NCI-H128 (cell line): Measurements from ENCODE around the gene SPIN1.
A peak's percentile ranks its signal among the peaks of the same experiment; 100 is the strongest.
"Not testable (repeated sequence)": the region's sequence is repeated elsewhere in the genome, so short reads cannot be mapped to it uniquely, and the experiment has no call there.

Experiments
- DNase-seq: peaks from one replicate; lab custom pipeline; 2025; ENCODE audit not compliant: unreplicated experiment; lab: John Stamatoyannopoulos, UW

SPIN1 gene

DNA sequence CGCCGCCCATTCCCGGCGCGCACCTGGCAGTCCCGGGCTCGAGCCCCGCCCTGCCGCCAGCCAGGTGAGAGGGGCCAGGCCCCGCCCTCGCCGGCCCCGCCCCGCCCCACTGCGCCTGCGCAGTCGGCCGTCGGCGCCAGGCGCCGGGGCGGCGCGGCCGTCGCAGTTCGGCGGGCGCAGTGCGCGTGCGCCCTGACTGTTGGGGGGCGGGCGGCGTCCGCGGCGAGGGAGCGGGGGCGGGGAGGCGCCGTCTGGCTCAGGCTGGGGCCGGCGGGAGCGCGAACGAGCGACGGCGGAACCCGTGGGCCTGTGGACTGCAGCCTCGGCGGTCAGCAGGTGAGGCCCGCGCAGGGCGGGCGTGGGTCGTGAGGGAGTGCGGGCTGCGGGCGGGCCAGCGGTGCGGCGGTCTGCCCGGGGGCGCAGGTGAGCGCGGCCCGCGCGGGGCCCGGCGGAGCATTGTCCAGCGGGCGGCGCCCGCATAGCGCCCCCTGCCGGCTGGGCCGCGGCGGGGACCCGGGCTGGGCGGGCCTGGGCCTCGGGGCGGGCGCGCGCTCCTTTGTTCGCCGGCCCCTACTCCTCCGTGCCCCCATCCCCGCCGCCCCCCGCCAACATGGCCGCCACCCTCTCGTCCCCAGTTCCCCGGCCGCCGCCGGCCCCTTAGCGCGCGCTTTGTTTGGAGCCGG is at the start of gene SPIN1:
Gene SPIN1 (plus strand): TSS at position 242 of the 683 bp plus-strand sequence. CDS start 38,096 bp downstream, outside the sequence.
- DNase-seq: peak; percentile 69

DNA sequence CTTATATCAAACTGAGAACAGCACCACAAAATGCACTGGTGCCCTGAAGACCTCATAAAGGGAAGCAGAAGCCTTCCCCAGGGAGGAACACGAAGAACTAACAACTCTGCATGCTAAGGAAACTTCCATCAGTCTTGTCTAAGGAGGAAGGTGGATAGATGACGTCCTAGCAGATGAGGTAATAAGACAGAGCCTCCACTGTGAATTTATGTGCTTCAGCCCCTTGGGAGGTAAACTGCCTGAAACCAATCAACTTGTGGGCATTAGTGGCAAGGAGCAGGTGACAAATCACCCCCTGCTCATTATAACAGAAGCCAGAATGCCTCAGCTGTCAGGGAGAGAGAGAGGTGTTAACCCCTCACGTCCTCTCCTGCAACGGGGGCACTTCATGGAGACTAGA is 48.9 kb upstream of the SPIN1 start:
- no peak for DNase-seq

DNA sequence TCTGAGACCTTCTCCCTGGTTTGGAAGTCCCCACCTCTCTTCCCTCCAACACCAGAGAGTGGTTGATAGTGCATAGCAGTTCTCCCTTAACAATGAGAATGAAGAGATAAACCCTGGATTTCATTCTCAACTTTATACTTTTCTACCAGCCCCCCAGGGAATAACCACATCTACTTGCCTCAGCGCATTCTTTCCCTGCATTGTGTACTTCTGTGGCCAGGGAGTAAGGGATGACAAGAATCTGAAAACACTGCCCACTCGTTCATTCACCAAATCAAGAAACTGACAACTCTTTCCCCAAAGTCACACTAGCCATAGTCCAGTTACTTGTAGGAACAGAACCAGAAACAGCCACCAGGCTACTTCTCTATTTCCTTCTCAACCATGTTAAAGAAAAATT is 46.0 kb upstream of the SPIN1 start:
- no peak for DNase-seq

GRCh38 chr9:88344013-88344412 is 44.2 kb upstream of the SPIN1 start:
- no peak for DNase-seq

DNA sequence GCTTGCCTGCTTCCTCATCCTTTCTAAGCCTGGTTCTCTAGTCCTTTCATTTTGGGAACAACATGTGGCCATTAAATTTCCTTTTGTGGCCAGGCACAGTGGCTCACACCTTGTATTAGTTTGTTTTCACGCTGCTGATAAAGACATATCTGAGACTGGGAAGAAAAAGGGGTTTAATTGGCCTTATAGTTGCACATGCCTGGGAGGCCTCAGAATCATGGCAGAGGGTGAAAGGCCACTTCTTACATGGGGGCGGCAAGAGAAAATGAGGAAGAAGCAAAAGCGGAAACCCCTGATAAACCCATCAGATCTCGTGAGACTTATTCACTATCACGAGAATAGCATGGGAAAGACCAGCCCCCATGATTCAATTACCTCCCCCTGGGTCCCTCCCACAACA is 37.9 kb upstream of the SPIN1 start:
- not testable (repeated sequence) for DNase-seq

DNA sequence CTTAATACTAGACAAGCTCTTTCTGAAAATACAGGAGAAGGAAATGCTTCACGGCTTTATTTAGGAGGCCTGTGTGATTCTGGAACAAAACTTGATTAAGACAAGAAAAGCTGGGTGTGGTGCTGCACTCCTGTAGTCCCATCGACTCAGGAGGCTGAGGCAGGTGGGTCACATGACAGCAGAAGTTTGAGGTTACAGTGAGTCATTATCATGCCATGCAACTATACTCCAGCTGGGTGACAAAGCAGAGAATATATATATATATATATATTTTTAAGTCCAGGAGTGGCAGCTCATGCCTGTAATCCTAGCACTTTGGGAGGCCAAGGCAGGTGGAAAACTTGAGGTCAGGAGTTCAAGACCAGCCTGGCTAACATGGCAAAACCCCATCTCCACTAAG is 33.1 kb upstream of the SPIN1 start:
- DNase-seq: no peak

DNA sequence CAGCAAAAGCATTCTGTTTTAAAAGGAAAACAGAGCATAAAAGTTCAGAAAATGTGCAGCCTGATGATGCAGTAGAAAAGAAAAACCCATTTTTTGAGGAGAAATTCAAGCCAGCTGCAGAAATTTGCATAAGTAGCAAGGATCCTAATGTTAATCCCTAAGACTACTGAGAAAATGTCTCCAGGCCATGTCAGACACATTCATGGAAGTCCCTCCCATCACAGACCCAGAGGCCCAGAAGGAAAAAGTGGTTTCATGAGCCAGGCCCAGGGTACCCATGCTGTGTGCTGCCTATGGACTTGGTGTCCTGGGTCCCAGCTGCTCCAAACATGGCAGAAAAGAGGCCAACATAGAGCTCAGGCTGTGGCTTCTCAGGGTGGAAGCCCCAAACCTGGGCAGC is 31.0 kb upstream of the SPIN1 start:
- not testable (repeated sequence) for DNase-seq

DNA sequence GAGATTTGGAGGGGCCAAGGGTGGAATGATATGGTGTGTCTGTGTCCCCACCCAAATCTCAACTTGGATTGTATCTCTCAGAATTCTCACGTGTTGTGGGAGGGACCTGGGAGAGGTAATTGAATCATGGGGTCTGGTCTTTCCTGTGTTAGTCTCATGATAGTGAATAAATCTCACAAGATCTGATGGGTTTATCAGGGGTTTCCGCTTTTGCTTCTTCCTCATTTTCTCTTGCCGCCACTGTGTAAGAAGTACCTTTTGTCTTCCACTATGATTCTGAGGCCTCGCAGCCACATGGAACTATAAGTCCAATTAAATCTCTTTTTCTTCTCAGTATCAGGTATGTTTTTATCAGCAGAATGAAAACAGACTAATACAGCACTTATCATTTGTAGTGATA is 29.5 kb upstream of the SPIN1 start:
- no peak for DNase-seq

DNA sequence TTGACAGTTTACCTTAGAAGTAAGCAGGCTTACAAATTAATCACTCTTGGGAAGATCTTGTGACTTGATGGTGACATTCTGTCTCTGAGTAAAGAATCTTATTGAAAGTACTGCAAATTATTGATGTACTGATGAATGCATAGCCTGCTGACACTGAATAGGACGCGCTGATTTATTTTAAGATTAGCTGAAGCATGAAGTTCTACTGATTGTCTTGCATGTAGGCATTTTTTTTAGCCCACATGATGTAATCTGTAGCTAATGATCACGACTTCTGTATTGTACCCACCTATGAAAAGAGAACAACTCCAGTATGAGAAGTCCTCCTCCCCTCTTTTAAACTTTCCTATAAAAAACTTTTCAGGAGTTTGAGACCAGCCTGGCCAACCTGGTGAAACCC is 28.3 kb upstream of the SPIN1 start:
- no peak for DNase-seq

DNA sequence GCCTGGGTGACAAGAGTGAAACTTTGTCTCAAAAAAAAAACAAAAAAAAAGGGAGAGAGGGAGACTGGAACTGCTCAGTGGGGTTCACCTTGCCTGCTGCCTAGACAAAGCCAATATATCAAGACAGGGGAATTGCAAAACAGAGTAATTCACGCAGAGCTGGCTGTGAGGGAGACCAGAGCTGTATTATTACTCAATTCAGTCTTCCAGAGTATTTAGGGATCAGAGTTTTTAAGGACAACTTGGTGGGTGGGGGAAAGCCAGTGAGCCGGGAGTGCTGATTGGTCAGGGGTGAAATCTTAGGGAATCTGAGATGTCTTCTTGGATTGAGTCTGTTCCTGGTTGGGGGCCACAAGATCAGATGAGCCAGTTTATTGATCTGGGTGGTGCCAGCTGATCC is 25.6 kb upstream of the SPIN1 start:
- DNase-seq: no peak

- DNase-seq: no peak
Measured at GRCh38 chr9:88363661-88364060, 24.6 kb upstream of the SPIN1 start.

- no peak for DNase-seq
Measured at GRCh38 chr9:88364706-88365105, 23.5 kb upstream of the SPIN1 start.

DNA sequence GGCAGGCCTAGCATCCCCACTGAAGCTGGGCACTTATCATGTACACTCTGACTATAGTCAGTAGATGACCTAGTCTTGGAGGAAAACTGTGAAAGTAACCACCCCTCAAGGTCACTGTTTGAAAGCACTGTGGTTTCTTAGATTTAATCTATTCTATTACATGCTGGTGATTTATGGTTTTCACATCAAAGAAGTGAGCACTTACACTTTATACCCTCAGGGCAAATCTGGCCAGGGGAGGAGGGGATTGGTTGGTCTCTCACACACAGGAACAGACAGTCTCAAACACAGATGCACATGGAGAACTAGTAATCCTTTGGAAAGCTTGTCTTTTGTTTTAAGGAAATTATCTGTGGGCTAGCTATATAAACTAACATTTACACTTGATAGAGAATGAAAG is 17.9 kb upstream of the SPIN1 start:
- DNase-seq: no peak

- no peak for DNase-seq
Measured at GRCh38 chr9:88372103-88372654, 16.1 kb upstream of the SPIN1 start.

DNA sequence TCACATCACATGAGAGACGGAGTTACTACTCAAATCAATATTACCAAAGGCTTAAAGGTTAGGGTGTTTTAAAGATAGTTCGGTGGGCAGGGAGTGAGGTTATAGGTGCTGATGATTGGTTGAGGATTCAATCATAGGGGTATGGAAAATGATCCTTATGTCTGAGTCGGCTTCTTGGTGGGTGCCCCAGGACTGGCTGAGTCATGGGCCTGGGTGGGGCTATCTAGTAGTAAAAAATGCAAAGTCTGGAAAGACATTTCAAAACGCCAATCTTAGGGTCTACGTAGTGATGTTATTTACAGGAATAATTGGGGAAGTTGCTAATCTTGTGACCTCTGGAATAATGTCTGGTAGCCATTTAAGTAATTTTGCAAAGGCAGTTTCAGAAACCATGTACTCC is 15.2 kb upstream of the SPIN1 start:
- no peak for DNase-seq

DNA sequence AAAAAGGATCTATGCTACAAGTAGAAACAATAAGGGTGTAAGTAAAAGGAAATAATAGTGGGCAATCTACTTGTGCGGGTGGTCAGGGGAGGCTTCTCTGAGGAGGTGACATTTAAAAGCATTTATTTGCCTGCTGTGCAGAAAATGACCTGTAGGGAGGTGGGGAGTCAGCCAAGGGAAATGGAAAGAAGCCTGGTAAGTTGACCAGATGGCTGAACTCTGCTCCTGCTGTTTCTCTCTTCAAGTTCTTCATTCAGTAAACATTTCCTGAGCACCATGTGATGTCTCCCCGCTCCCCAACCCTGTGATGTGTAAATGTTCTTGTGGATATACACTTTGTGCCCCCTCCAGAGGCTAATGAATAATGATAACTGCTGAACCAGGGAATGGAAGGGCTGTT is 9.9 kb upstream of the SPIN1 start:
- no peak for DNase-seq

DNA sequence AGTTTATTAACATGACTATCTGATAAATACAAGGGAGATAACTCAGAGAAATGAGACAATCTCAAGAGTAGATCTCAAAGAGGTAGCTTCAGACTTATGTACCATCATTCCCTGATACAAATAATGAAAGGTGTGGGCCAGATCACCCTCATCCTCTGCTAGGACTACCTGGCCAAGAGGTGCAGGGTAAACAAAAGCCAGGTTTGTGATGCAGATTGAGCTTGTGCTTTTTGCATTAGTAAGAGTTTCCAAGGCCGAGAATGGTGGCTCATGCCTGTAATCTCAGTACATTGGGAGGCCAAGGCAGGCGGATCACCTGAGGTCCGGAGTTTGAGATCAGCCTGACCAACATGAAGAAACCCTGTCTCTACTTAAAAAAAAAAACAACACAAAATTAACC is 8.9 kb upstream of the SPIN1 start:
- no peak for DNase-seq

DNA sequence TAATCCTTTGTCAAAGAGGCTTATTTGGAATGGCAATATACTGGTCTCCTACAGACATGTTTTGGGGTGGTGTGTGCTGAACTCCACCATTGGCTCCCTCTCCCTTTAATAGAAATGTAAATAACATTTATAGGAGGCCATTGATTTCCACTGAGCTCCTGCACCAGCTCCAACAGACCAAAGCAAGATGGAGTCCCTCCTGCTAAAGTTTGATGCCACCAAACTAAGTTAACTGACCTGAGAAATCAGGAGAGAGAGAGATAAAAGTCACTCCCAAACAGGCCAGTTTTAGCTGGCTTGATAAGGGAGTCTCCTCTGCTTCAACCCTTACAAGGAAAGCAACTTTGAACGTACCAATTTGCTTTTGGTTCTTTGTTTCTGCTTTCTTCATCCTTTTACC is 8.1 kb upstream of the SPIN1 start:
- DNase-seq: no peak

- DNase-seq: not testable (repeated sequence)
Measured at GRCh38 chr9:88381322-88381721, 6.9 kb upstream of the SPIN1 start.

GRCh38 chr9:88383176-88383575 is 5.1 kb upstream of the SPIN1 start:
- no peak for DNase-seq

GRCh38 chr9:88386137-88386536 is 2.1 kb upstream of the SPIN1 start:
- DNase-seq: not testable (repeated sequence)

- no peak for DNase-seq
Measured at GRCh38 chr9:88387036-88387551, 1.1 kb upstream of the SPIN1 start.
